ENCODE measurements around the gene ATP2C1. TPM values are rescaled to one million over a fixed set of nuclear protein-coding genes. Genes with fewer than 3 reads are reported as not detected.
"Not testable (repeated sequence)": the region's sequence is repeated elsewhere in the genome, so short reads cannot be mapped to it uniquely, and the experiment has no call there.

The ATP2C1 gene
- polyA plus RNA-seq, 1 donor from 2014 or later = 8.9 TPM

DNA sequence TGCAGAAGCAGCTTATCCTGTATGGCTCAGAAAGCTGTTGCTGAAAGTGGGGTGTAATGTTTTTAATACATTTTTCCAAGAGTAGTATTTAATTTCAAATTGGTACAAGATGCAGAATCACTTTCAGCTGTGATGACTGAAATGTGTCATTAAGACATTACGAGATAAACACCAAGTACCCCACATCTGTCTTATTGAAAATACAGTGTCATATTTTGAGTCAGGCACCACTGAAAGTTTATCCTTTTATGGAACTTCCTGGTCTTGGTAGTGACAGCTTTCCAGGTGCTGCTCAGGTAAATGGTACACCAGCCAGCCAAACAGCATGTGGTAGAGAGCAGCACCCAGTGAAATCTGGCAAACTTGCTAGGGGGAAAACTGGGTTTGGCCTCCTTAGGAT, 115.8 kb downstream of the ATP2C1 start:
- H3K36me3 Mint-ChIP-seq = peaks cover 8% of the 10 kb centered on the region
- H3K9me3 Mint-ChIP-seq = no peaks in the 10 kb centered on the region
- no peaks in the 10 kb centered on the region for H3K27me3 Mint-ChIP-seq
- peaks cover 0 to 4% (median 3%) of the 10 kb centered on the region in 3 donors for H3K4me1 Mint-ChIP-seq
- no peak overlapping the region for H3K4me3 Mint-ChIP-seq
- H3K27ac Mint-ChIP-seq = no peak overlapping the region

DNA sequence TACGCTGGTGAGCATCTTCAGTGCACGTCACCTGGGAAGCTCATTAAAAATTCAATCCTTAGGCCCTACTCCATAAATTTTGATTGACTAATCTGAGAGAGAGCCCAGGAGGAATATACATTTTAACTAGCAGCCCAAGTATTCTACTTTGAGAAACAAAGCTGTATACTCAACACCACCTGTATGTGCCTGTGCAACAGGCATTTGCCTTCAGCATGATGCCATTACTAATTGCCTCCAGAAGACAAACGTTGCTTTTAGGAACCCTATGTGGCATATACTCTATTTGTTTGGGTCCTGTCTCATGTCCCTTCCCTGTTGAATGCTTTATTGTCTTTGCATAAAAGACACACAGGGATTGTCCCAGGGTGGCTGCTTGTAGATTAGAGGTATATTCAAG, 125.1 kb downstream of the ATP2C1 start:
- no peaks in the 10 kb centered on the region for H3K27me3 Mint-ChIP-seq
- no peaks in the 10 kb centered on the region for H3K9me3 Mint-ChIP-seq
- H3K4me3 Mint-ChIP-seq = peak overlapping the region in 1 of 4 donors; percentile 17
- peaks cover 39 to 46% (median 43%) of the 10 kb centered on the region in 3 donors for H3K4me1 Mint-ChIP-seq
- peaks cover 6% of the 10 kb centered on the region for H3K36me3 Mint-ChIP-seq
- H3K27ac Mint-ChIP-seq = peak overlapping the region in 2 of 3 donors; percentile 53 to 59

DNA sequence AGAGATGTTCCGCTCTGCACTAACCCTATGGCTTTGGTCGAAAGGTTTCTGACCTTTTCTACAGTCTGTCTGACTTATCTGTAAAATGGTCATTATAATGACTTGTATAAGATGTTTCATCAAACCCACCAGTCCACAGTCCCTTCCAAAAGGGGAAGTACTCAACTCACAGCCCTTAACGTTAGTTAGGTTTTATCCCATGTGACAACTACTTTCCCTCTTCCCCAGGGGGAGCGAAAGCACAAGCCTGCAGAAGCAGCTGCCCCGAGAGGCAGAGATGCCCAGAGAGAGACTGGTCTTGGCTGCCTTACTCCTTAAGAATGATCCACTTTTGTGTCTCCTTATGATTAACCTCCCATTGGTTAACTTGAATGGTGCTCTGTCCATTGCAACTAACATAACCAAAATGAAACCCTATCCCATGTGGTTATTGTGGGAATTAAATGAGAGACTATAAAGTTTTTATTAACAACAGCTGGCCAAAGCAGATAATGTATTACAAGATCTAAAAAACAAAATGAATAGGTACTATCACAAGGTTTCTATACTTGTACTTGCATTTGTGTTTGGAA, 126.3 kb downstream of the ATP2C1 start:
- Mint-ChIP-seq H3K27me3 (no peaks in the 10 kb centered on the region), H3K4me3 (peak overlapping the region in 1 of 4 donors; percentile 41), H3K27ac (peak overlapping the region in 1 of 3 donors; percentile 40), H3K4me1 (peaks cover 46 to 57% (median 53%) of the 10 kb centered on the region in 3 donors), H3K9me3 (no peaks in the 10 kb centered on the region), H3K36me3 (peaks cover 5% of the 10 kb centered on the region)

DNA sequence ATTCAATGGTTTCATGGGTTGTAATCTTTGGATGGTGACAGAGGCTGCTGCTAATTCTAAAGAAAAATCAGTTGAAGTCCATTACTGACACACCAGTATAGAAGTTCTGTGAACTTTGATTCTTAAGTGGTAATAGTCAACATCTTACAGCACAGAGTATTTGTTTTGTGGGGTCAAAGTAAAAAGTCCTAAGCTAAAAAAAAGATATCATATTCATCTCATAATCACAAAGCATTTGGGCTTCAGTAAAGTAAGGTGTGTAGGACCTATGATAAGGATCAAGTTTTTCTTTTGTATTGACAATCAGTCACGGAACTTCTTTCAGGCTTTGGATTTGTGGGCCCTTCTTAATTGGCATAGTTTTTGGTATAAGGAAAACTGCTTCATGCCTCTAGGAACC, 131.7 kb downstream of the ATP2C1 start:
- Mint-ChIP-seq H3K4me3 (peak overlapping the region; percentile 89 to 98 (median 94)), H3K4me1 (peaks cover 45 to 52% (median 51%) of the 10 kb centered on the region in 3 donors), H3K9me3 (no peaks in the 10 kb centered on the region), H3K27ac (peak overlapping the region in 2 of 3 donors; percentile 92 to 99), H3K36me3 (peaks cover 5% of the 10 kb centered on the region), H3K27me3 (no peaks in the 10 kb centered on the region)

DNA sequence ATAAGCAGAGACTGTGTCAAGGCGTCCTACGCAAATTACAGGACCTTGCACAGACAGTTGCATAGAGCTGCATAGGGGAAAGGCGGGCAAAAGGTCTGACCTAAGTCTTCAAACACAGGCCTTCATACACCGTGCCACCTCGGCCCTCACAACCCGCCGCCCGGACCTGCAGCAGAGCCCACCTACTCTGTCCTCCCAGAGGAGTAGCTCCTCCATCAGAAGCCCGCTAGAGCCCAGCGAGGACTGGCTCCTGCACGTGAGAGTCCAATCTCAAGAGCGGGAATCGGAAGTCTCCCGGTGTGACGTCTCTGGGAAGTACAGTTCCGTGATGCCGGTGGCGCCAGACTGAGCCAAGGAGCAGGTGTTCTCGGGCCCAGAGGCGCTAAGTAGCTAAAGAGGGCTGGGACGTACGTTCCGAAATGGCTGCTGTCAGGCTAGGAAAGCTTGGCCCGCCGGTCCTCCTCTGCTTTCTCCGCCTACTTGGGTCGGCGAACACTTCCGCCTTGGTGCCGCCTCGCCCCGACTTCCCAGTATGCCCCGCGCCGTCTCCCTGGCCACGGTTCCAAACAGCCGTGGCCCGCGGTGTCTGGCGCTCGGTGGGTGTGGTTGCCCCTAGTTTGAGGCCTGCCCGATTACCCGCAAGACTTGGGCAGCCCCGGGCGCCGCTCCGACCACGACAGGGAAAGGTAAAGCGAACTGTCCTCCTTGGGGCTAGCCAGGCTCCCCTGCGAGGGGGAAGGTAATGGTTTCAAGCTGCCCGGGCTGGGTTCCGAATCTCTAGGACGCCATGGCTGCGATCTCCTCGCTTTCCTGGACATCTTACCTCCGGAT, 132.7 kb downstream of the ATP2C1 start, which contains the start of the genes ASTE1 and NEK11:
ASTE1 (minus strand) TSS at position 505 of the 831 bp plus-strand sequence. CDS start 1,519 bp downstream, outside the sequence.
NEK11 (plus strand) TSS at position 557 of the 831 bp plus-strand sequence. CDS start 2,832 bp downstream, outside the sequence.
- H3K27me3 Mint-ChIP-seq = no peaks in the 10 kb centered on the region
- no peaks in the 10 kb centered on the region for H3K9me3 Mint-ChIP-seq
- peak within 1 kb of the TSS; percentile 92 to 99 (median 98) for H3K27ac Mint-ChIP-seq
- H3K36me3 Mint-ChIP-seq = peaks cover 6% of the 10 kb centered on the region
- H3K4me1 Mint-ChIP-seq = peaks cover 38 to 43% (median 41%) of the 10 kb centered on the region in 3 donors
- peak within 1 kb of the TSS; percentile 89 to 98 (median 94) for H3K4me3 Mint-ChIP-seq

DNA sequence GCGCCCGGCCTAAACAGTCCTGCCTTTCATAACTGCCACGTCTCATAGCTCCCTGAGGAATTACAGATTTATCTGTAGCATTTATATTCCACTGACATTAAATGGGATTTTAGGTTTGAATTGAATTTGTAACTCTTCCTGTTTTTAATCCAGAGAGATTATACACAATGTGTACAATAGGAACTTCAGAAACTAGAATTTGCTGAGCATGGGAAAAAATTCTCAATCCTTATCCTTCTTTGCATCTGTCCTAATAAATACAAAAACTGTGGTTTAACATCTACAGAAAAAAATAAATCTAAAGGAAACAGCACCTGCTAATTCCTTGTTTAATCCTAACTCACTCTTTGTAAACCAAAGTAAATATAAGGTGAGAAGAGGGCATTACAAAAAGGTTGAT, 135.0 kb downstream of the ATP2C1 start:
- Mint-ChIP-seq H3K4me3 (peak overlapping the region in 1 of 4 donors; percentile 19), H3K4me1 (peaks cover 22 to 29% (median 27%) of the 10 kb centered on the region in 3 donors), H3K9me3 (no peaks in the 10 kb centered on the region), H3K36me3 (peaks cover 3% of the 10 kb centered on the region), H3K27ac (peak overlapping the region in 1 of 3 donors; percentile 71), H3K27me3 (no peaks in the 10 kb centered on the region)

DNA sequence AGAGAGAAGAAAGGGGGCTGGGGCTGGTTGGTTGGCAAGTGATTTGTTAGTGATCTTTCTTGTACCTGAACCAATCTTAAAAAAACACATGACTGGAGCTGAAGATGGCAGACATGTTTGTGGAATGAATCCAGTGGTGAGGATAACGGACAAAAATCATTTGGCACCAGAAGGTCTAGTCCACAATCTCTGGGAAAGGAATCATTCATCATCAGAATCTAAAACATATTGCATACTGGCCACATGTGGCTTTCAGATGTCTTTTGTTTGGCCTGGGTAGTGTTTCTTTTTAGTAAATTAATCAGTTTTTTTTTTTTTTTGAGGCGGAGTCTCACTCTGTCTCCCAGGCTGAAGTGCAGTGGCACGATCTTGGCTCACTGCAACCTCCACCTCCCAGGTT, 137.8 kb downstream of the ATP2C1 start:
- Mint-ChIP-seq H3K36me3 (peaks cover 3% of the 10 kb centered on the region), H3K4me3 (no peak overlapping the region), H3K9me3 (no peaks in the 10 kb centered on the region), H3K27me3 (no peaks in the 10 kb centered on the region), H3K4me1 (peaks cover 5 to 7% (median 6%) of the 10 kb centered on the region in 3 donors), H3K27ac (no peak overlapping the region)

DNA sequence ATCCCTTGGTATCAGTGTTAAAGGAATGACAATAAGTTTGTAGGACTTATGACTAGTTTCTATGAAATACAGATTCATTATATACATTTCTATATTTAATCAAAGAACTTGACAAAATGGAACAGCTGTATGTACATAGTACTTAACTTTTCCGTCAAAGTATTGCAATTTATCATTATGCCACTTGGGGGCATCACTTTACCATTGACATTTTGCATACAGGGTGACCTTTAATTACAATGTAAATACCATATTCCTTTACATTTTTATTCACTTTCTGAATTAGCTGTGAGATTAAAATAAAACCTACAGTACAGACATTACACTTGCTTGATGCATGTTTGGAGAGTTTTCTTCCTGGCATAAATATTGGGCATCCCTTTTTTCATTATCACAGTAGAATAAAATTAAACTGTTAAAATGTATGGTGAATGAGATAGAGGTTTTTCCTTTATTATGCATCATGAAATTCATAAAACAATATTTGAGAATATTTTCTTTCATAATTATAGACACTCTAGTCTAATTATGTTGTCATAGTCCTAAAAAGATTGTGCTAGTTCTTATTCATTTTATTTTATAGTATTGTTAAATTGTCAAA, 139.7 kb downstream of the ATP2C1 start:
- Mint-ChIP-seq H3K4me1 (no peaks in the 10 kb centered on the region), H3K9me3 (no peaks in the 10 kb centered on the region), H3K27ac (no peak overlapping the region), H3K27me3 (no peaks in the 10 kb centered on the region), H3K36me3 (peaks cover 3% of the 10 kb centered on the region), H3K4me3 (no peak overlapping the region)

DNA sequence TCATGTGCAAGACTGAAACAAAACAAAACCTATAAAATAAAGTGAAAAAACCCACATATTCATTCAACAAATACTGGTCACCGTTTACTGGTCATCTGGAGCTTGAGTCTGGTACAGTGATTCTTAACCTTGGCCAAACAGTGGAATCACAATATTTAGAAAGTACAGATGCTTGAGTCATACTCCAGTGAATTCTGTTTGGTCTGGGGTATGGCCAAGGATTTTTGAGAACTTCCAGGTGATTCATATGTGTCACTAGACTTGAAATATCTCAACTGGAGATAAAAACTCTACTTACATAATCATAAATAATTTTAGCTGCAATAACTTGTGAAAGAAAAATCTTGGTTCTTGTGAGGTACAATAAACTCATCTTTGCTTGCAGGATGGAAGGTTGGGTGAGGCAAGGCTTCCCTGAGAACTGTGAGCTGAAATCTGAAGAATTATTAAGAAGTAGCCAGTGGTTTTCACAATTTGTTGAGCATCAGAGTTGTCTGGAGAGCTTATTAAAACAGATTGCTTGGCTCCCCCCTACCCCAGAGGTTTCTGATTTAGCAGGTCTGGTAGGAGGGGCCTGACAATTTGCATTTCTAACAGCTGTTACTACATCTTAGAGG, 142.4 kb downstream of the ATP2C1 start:
- Mint-ChIP-seq H3K4me1 (peaks cover 0 to 1% (median 0%) of the 10 kb centered on the region in 3 donors), H3K9me3 (no peaks in the 10 kb centered on the region), H3K27ac (no peak overlapping the region), H3K4me3 (no peak overlapping the region), H3K27me3 (no peaks in the 10 kb centered on the region), H3K36me3 (no peaks in the 10 kb centered on the region)

DNA sequence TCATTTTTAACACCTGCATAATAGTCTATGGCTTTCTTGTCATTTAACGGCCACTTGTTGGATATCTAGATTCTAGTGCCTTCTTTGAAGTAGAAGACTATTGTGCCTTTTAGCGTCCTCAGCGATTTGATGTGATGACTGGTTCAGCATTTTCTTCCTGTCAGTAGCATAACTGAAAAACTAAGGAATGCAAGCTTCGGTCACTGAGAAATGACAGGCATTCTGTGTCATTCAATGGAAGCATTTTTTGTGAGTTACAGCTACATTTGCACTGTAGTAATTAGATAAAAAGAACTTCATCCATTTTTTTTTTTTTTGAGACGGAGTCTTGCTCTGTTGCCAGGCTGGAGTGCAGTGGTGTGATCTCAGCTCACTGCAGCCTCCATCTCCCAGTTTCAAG, 143.1 kb downstream of the ATP2C1 start:
- no peak overlapping the region for H3K27ac Mint-ChIP-seq
- H3K4me1 Mint-ChIP-seq = peaks cover 0 to 5% (median 4%) of the 10 kb centered on the region in 3 donors
- peaks cover 4% of the 10 kb centered on the region for H3K36me3 Mint-ChIP-seq
- no peaks in the 10 kb centered on the region for H3K9me3 Mint-ChIP-seq
- H3K4me3 Mint-ChIP-seq = no peak overlapping the region
- no peaks in the 10 kb centered on the region for H3K27me3 Mint-ChIP-seq

DNA sequence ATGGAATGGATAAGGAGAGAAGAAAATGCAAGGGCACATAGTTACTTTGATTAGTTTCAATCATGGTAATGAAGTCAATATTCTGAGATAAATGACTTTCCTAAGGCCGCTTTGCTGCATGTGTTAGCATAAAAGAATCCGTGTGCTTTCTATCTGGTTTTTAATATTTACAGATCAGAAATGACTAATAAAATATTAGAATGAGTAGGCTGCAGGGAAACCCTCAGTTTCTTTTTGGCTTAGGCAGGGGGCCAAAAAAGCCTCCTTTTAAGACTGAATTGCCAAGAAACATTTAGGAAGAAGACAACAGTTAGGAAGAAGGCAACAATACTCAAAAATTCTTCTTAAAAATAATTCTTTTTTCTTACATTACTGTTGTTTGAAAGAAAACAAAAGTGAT, 144.4 kb downstream of the ATP2C1 start:
- Mint-ChIP-seq H3K36me3 (peaks cover 5% of the 10 kb centered on the region), H3K27ac (no peak overlapping the region), H3K4me1 (peaks cover 0 to 5% (median 4%) of the 10 kb centered on the region in 3 donors), H3K27me3 (no peaks in the 10 kb centered on the region), H3K9me3 (peaks cover 0 to 1% (median 0%) of the 10 kb centered on the region in 3 donors), H3K4me3 (no peak overlapping the region)

DNA sequence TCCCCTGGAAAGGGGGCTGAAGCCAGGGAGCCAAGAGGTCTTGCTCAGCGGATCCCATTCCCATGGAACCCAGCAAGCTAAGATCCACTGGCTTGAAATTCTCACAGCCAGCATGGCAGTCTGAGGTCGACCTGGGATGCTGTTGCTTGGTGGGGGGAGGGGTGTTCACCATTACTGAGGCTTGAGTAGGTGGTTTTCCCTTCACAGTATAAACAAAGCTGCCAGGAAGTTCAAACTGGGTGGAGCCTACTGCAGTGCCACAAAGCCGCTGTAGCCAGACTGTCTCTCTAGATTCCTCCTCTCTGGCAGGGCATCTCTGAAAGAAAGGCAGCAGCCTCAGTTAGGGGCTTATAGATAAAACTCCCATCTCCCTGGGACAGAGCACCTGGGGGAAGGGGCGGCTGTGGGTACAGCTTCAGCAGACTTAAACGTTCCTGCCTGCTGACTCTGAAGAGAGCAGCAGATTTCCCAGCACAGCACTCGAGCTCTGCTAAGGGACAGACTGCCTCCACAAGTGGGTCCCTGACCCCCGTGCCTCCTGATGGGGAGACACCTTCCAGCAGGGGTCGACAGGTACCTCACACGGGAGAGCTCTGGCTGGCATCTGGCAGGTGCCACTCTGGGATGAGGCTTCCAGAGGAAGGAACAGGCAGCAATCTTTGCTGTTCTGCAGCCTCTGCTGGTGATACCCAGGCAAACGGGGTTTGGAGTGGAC, 148.5 kb downstream of the ATP2C1 start:
- H3K9me3 Mint-ChIP-seq = not testable (repeated sequence)

DNA sequence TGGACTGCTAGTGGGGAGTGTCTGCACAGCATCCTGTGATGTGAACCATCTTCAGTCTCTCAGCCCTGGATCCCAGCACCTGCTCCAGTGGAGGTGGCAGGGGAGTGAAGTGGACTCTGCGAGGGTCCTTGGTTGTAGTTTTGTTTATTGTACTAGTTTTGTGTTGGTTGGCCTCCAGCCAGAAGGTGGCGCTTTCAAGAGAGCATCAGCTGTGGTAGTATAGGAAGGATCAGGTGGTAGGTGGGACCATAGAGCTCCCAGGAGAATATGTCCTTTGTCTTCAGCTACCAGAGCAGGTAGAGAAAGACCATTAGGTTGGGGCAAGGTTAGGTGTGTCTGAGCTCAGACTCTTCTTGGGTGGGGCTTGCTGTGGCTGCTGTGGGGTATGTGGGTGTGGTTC, 153.7 kb downstream of the ATP2C1 start:
- Mint-ChIP-seq H3K4me1 (peaks cover 0 to 4% (median 0%) of the 10 kb centered on the region in 3 donors), H3K27me3 (no peaks in the 10 kb centered on the region), H3K27ac (no peak overlapping the region), H3K4me3 (no peak overlapping the region), H3K36me3 (peaks cover 6% of the 10 kb centered on the region), H3K9me3 (peaks cover 4 to 6% (median 5%) of the 10 kb centered on the region in 3 donors)

More for the DNA sequence above, 148.5 kb downstream of the ATP2C1 start:
- not testable (repeated sequence) for H3K4me1 Mint-ChIP-seq, H3K27ac Mint-ChIP-seq, H3K36me3 Mint-ChIP-seq, H3K27me3 Mint-ChIP-seq, H3K4me3 Mint-ChIP-seq

DNA sequence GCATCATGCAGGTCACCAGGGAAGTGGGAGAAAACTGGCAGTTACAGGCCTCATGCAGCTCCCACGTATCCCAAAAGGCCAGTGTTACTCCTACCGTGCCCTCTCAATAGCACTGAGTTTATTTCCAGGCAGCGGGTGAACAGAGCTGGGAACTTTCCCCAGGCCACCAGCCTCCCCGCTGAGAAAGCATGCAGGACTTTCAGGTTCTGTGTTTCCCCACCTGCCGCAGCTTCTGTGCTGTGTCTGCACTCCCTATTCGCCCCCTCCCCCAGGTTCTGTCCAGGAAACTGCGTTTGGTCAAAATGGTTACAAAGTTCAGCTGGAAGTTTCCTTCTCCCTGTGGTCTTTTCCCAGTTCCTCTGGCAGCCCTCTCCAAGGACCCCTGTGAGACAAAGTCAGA, 154.1 kb downstream of the ATP2C1 start:
- Mint-ChIP-seq H3K27me3 (no peaks in the 10 kb centered on the region), H3K4me1 (peaks cover 0 to 4% (median 0%) of the 10 kb centered on the region in 3 donors), H3K27ac (no peak overlapping the region), H3K9me3 (peaks cover 4 to 6% (median 5%) of the 10 kb centered on the region in 3 donors), H3K4me3 (no peak overlapping the region), H3K36me3 (peaks cover 6% of the 10 kb centered on the region)

Measured in IgD-negative memory B cell (primary cell).